ENCODE measurements around the gene AOAH.

DNA sequence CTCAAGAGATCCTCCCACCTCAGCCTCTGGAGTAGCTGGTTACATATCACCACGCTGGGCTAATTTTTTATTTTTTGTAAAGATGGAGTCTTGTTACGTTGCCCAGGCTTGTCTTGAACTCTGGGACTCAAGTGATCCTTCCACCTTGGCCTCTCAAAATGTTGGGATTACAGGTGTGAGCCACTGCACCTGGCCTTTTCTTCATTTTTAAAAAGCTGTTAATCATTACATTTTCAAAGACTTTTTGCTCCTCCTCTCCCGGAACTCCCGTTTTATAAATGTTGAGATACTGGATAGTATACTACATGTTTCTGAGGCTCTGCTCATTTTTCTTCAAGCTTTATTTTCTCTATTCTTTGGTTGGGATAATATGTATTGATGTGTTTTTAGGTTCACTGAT, 16.4 kb downstream of the AOAH start:
- no peak for TF ChIP-seq EZH2 (IDR thresholded peaks at IDR 0.05; ENCODE audit: borderline replicate concordance, low read depth, low read length, severe bottlenecking)
- TF ChIP-seq, protein P1, sequence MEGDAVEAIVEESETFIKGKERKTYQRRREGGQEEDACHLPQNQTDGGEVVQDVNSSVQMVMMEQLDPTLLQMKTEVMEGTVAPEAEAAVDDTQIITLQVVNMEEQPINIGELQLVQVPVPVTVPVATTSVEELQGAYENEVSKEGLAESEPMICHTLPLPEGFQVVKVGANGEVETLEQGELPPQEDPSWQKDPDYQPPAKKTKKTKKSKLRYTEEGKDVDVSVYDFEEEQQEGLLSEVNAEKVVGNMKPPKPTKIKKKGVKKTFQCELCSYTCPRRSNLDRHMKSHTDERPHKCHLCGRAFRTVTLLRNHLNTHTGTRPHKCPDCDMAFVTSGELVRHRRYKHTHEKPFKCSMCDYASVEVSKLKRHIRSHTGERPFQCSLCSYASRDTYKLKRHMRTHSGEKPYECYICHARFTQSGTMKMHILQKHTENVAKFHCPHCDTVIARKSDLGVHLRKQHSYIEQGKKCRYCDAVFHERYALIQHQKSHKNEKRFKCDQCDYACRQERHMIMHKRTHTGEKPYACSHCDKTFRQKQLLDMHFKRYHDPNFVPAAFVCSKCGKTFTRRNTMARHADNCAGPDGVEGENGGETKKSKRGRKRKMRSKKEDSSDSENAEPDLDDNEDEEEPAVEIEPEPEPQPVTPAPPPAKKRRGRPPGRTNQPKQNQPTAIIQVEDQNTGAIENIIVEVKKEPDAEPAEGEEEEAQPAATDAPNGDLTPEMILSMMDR (IDR thresholded peaks at IDR 0.05; ENCODE audit: borderline replicate concordance, extremely low read depth, low read length, poor library complexity, severe bottlenecking): no peak

All from DND-41 (cell line).